Subcutaneous preadipocyte (primary cell): ENCODE results near the gene ZNF276. TPM values are rescaled to one million over a fixed set of nuclear protein-coding genes. Genes with fewer than 3 reads are reported as not detected.

ENCODE experiments used
- total RNA-seq: library from RNA; depleted of rRNA; stranded (reverse); fragments of >200 nt; gene quantifications from 2 replicates; pipeline ENCODE4 v1.2.3, GENCODE V29; 2012

ZNF276 gene
- 8.8 and 16.2 TPM in 2 replicates for total RNA-seq

GRCh38 chr16:89720813-89721545, at the start of gene ZNF276, which contains the start of gene VPS9D1:
Gene ZNF276, plus strand, starts transcription at chr16:89721537. Its CDS starts 104 bp downstream, at chr16:89721641.
Gene VPS9D1, minus strand, starts transcription at chr16:89720898. Its CDS starts 37 bp downstream, at chr16:89720861.

GRCh38 chr16:89686520-89687091, 34.7 kb upstream of the ZNF276 start, which contains the start of gene CDK10:
Gene CDK10, plus strand, starts transcription at chr16:89686689. Its CDS starts 22 bp downstream, at chr16:89686711.

GRCh38 chr16:89701425-89702406, 19.6 kb upstream of the ZNF276 start, which contains the start of gene SPATA2L:
Gene SPATA2L, minus strand, starts transcription at chr16:89701705. Its CDS starts 473 bp downstream, at chr16:89701232.

Other genes starting within 250 kb of the ZNF276 start
- gene ANKRD11, start 231.0 kb upstream of the ZNF276 start, total RNA-seq: 63.9 and 84.5 TPM in 2 replicates
- 86.7 and 119 TPM in 2 replicates for gene SPG7, start 213.1 kb upstream of the ZNF276 start, total RNA-seq
- gene RPL13, start 160.9 kb upstream of the ZNF276 start, total RNA-seq: 2,094 and 3,716 TPM in 2 replicates
- gene CPNE7, start 145.8 kb upstream of the ZNF276 start, total RNA-seq: 12.1 and 29.9 TPM in 2 replicates
- gene DPEP1, start 107.9 kb upstream of the ZNF276 start, total RNA-seq: not detected in 2 replicates
- 107 and 114 TPM in 2 replicates for gene CHMP1A, start 63.8 kb upstream of the ZNF276 start, total RNA-seq
- gene SPATA33, start 63.7 kb upstream of the ZNF276 start, total RNA-seq: 2.6 and 2.9 TPM in 2 replicates
- 32.3 and 33.8 TPM in 2 replicates for gene CDK10, start 34.8 kb upstream of the ZNF276 start, total RNA-seq
- gene SPATA2L, start 19.8 kb upstream of the ZNF276 start, total RNA-seq: 9.6 and 11.5 TPM in 2 replicates
- gene VPS9D1, start 639 bp upstream of the ZNF276 start, total RNA-seq: 6.8 and 7.7 TPM in 2 replicates
- gene FANCA, start 95.1 kb downstream of the ZNF276 start, total RNA-seq: 17.3 and 35.8 TPM in 2 replicates
- 2.6 and 3.9 TPM in 2 replicates for gene SPIRE2, start 106.9 kb downstream of the ZNF276 start, total RNA-seq
- gene TCF25, start 152.1 kb downstream of the ZNF276 start, total RNA-seq: 159 and 180 TPM in 2 replicates
- 3.3 TPM in 2 replicates for gene MC1R, start 197.3 kb downstream of the ZNF276 start, total RNA-seq
- gene TUBB3, start 201.8 kb downstream of the ZNF276 start, total RNA-seq: 248 and 348 TPM in 2 replicates
- 49.6 and 51.6 TPM in 2 replicates for gene DEF8, start 227.2 kb downstream of the ZNF276 start, total RNA-seq